HepG2 (cell line): ENCODE data around the gene TKTL1.

Source experiments
- ARNTL ChIP-seq: sonication (generic); formaldehyde crosslinking; IDR thresholded peaks from 2 replicates; pipeline ENCODE4 v1.4.0; 2020; ENCODE audit warnings: mild to moderate bottlenecking, missing genetic modification reagents
- CBX5 ChIP-seq: sonication (generic); formaldehyde crosslinking; IDR thresholded peaks from 2 replicates; pipeline ENCODE4 v1.4.0; 2020; ENCODE audit warnings: missing genetic modification reagents, borderline replicate concordance
- CENPT ChIP-seq: sonication (generic); formaldehyde crosslinking; IDR thresholded peaks from 2 replicates; pipeline ENCODE4 v1.8.0; 2022; ENCODE audit warnings: low read depth, mild to moderate bottlenecking, moderate library complexity, missing genetic modification reagents
- FOXP1 ChIP-seq, 2 experiments: fragments of 450-650 bp in 1 of 2; IDR thresholded peaks; 2 replicates each; pipeline ENCODE4 v1.6.1; 2017 to 2018; ENCODE audit warnings: antibody characterized with exemption in 1 of 2
- KAT8 ChIP-seq: IDR thresholded peaks from 2 replicates; pipeline ENCODE4 v1.6.1; 2016; ENCODE audit warnings: missing genetic modification reagents, missing compliant biosample characterization
- MAZ ChIP-seq, 2 experiments: sonication (generic) in 1 of 2; formaldehyde crosslinking in 1 of 2; IDR thresholded peaks; 2 replicates each; pipeline versions ENCODE4 v1.5.0 to v1.6.1; 2012 to 2020; ENCODE audit warnings: low read depth in 2 of 2, mild to moderate bottlenecking in 2 of 2, borderline replicate concordance in 1 of 2, improper control_type of control experiment in 1 of 2, low read length in 1 of 2, missing genetic modification reagents in 1 of 2, moderate library complexity in 1 of 2
- MTA3 ChIP-seq: sonication (generic); formaldehyde crosslinking; IDR thresholded peaks from 2 replicates; pipeline ENCODE4 v1.4.0; 2020; ENCODE audit warnings: missing genetic modification reagents
- RAD21 ChIP-seq: fragments of 450-650 bp; formaldehyde crosslinking; IDR thresholded peaks from 2 replicates; pipeline ENCODE4 v1.5.0; 2020; ENCODE audit warnings: mild to moderate bottlenecking
- RELA ChIP-seq: sonication (generic); formaldehyde crosslinking; IDR thresholded peaks from 2 replicates; pipeline ENCODE4 v1.4.0; 2020; ENCODE audit warnings: missing genetic modification reagents
- YY1 ChIP-seq: IDR thresholded peaks from 2 replicates; pipeline ENCODE4 v1.6.1; 2011; ENCODE audit warnings: low read length, low read depth, moderate library complexity, mild to moderate bottlenecking; ENCODE audit not compliant: insufficient read depth, insufficient replicate concordance
- ZBTB2 ChIP-seq: sonication (generic); formaldehyde crosslinking; IDR thresholded peaks from 2 replicates; pipeline ENCODE4 v1.8.0; 2022; ENCODE audit warnings: low read depth, missing genetic modification reagents
- ZNF775 ChIP-seq: sonication (generic); formaldehyde crosslinking; IDR thresholded peaks from 2 replicates; pipeline ENCODE4 v1.4.0; 2020; ENCODE audit warnings: missing genetic modification reagents, mild to moderate bottlenecking, moderate library complexity, borderline replicate concordance
- ZNF800 ChIP-seq: sonication (generic); formaldehyde crosslinking; IDR thresholded peaks from 2 replicates; pipeline ENCODE4 v1.4.0; 2020; ENCODE audit warnings: missing genetic modification reagents

- TF ChIP-seq MTA3 (CRISPR knock-in tag) (no peak), YY1 (no peak), KAT8 (CRISPR knock-in tag) (no peak), ARNTL (CRISPR knock-in tag) (no peak), CBX5 (CRISPR knock-in tag) (no peak), CENPT (CRISPR knock-in tag) (no peak), ZNF800 (CRISPR knock-in tag) (no peak), MAZ (IDR thresholded peaks at IDR 0.05; ENCODE audit: borderline replicate concordance, low read depth, low read length) (no peak), MAZ (CRISPR knock-in tag; IDR thresholded peaks at IDR 0.05; ENCODE audit: low read depth) (no peak), RELA (CRISPR knock-in tag) (no peak), RAD21 (no peak), FOXP1 (IDR thresholded peaks at IDR 0.05) (no peak), FOXP1 (CRISPR knock-in tag; IDR thresholded peaks at IDR 0.05) (no peak), ZBTB2 (CRISPR knock-in tag) (no peak), ZNF775 (CRISPR knock-in tag) (no peak)
These were observed 2.7 kb downstream of the TKTL1 start for GRCh38 chrX:154298312-154298711.
